ENCODE results near the gene PGBD5. TPM values are rescaled to one million over a fixed set of nuclear protein-coding genes. Genes with fewer than 3 reads are reported as not detected.

The PGBD5 gene
- polyA plus RNA-seq, 3 donors, result 0.44 TPM; not detected in 2

GRCh38 chr1:230265200-230266115 is 160.7 kb downstream of the PGBD5 start:
- 93% methylated on average over 9 of the region's 17 CpGs for WGBS (ENCODE audit: insufficient coverage)
- H3K27ac ChIP-seq (ENCODE audit: low read depth in 1 of 2, low read length in 2 of 2), result no peak overlapping the region
- H3K9me3 Mint-ChIP-seq, result no peaks in the 10 kb centered on the region
- H2AFZ ChIP-seq (ENCODE audit: insufficient read depth, low read depth, low read length, poor library complexity, severe bottlenecking), result no peak overlapping the region
- H4K20me1 ChIP-seq (ENCODE audit: insufficient read depth, low read length), result no peaks in the 10 kb centered on the region
- no peaks in the 10 kb centered on the region for H3K9me3 ChIP-seq (replicated peaks in 1 of 2; ENCODE audit: control insufficient read depth in 1 of 2, insufficient read depth in 1 of 2, low read length in 2 of 2)
- intact Hi-C loops (cut with micrococcal nuclease), result no loop called here
- peaks cover 0 to 1% (median 0%) of the 10 kb centered on the region in 3 donors for H3K27me3 Mint-ChIP-seq (ENCODE audit: low read depth in 3 of 3)
- peaks cover 0 to 4% of the 10 kb centered on the region in 2 donors for H3K4me1 ChIP-seq (ENCODE audit: control insufficient read depth in 1 of 2, insufficient read depth in 2 of 2, low read length in 2 of 2)
- peak overlapping the region in 2 of 7 donors; percentile 1 to 16 for H3K27ac Mint-ChIP-seq
- H3K27me3 ChIP-seq (ENCODE audit: control insufficient read depth in 2 of 2, insufficient read depth in 2 of 2, low read length in 2 of 2), result no peaks in the 10 kb centered on the region
- no peaks in the 10 kb centered on the region for H3K79me2 ChIP-seq (ENCODE audit: insufficient read depth, low read length)
- no peak overlapping the region for H3K9ac ChIP-seq (ENCODE audit: insufficient read depth, low read length, poor library complexity, severe bottlenecking)
- H3K4me3 Mint-ChIP-seq, result no peak overlapping the region
- H3K4me2 ChIP-seq (replicated peaks; ENCODE audit: extremely low read depth, low read length, poor library complexity, severe bottlenecking), result no peak overlapping the region
- peaks cover 65 to 77% of the 10 kb centered on the region in 2 donors for H3K36me3 Mint-ChIP-seq
- H3K36me3 ChIP-seq (replicated peaks in 1 of 2; ENCODE audit: control insufficient read depth in 1 of 2, insufficient read depth in 2 of 2, low read length in 2 of 2), result peaks cover 61 to 81% of the 10 kb centered on the region in 2 donors
- no peak for DNase-seq
- H3K4me1 Mint-ChIP-seq, result peaks cover 12% of the 10 kb centered on the region
- TF ChIP-seq, protein P1, sequence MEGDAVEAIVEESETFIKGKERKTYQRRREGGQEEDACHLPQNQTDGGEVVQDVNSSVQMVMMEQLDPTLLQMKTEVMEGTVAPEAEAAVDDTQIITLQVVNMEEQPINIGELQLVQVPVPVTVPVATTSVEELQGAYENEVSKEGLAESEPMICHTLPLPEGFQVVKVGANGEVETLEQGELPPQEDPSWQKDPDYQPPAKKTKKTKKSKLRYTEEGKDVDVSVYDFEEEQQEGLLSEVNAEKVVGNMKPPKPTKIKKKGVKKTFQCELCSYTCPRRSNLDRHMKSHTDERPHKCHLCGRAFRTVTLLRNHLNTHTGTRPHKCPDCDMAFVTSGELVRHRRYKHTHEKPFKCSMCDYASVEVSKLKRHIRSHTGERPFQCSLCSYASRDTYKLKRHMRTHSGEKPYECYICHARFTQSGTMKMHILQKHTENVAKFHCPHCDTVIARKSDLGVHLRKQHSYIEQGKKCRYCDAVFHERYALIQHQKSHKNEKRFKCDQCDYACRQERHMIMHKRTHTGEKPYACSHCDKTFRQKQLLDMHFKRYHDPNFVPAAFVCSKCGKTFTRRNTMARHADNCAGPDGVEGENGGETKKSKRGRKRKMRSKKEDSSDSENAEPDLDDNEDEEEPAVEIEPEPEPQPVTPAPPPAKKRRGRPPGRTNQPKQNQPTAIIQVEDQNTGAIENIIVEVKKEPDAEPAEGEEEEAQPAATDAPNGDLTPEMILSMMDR (IDR thresholded peaks at IDR 0.05), result no peak
- no peak overlapping the region for H3K4me3 ChIP-seq (replicated peaks in 1 of 3; ENCODE audit: low read depth in 2 of 3, low read length in 3 of 3)

Other genes starting within 250 kb of the PGBD5 start
- gene COG2, start 216.1 kb upstream of the PGBD5 start, polyA plus RNA-seq, result 10 to 100 TPM; 16.7 to 30.4 (median 24.7) TPM

All from CD14-positive monocyte (primary cell).